ENCODE results near the gene DEGS1. TPM values are rescaled to one million over a fixed set of nuclear protein-coding genes. Genes with fewer than 3 reads are reported as not detected.

Gene DEGS1
- total and polyA plus RNA-seq, 2 experiments from 2014 or later = 45.7 to 67.9 TPM

- no peak for TF ChIP-seq ZNF462 (CRISPR knock-in tag; IDR thresholded peaks at IDR 0.05)
These were observed 20.4 kb downstream of the DEGS1 start (continued) for GRCh38 chr1:224203243-224204016.

GRCh38 chr1:224205438-224205840 lies 22.4 kb downstream of the DEGS1 start:
- Histone ChIP-seq H3K27me3 (ENCODE audit: insufficient read depth) (no peaks in the 10 kb centered on the region), H3K4me3 (no peak overlapping the region), H3K4me1 (ENCODE audit: insufficient read depth) (peaks cover 19% of the 10 kb centered on the region), H3K79me2 (replicated peaks; ENCODE audit: insufficient read depth) (no peaks in the 10 kb centered on the region), H3K27ac (ENCODE audit: low read depth) (no peak overlapping the region), H4K20me1 (replicated peaks; ENCODE audit: insufficient read depth) (no peaks in the 10 kb centered on the region), H2AFZ (no peak overlapping the region), H3F3A (replicated peaks; ENCODE audit: low read depth) (no peaks in the 10 kb centered on the region), H3K9me2 (ENCODE audit: insufficient read depth) (no peaks in the 10 kb centered on the region), H3K4me2 (no peak overlapping the region), H3K36me3 (ENCODE audit: insufficient read depth) (no peaks in the 10 kb centered on the region)
- ATAC-seq = no peak
- Mint-ChIP-seq H3K4me1 (peaks cover 26% of the 10 kb centered on the region), H3K4me3 (no peak overlapping the region), H3K9me3 (no peaks in the 10 kb centered on the region), H3K27me3 (ENCODE audit: insufficient read depth, low read depth, poor library complexity) (peaks cover 11% of the 10 kb centered on the region), H3K27ac (no peak overlapping the region), H3K36me3 (ENCODE audit: low read depth) (no peaks in the 10 kb centered on the region; the same call in 2 of the 3 replicates)
- no peak for DNase-seq (ENCODE audit: low spot score)
- TF ChIP-seq JUNB (IDR thresholded peaks at IDR 0.05; ENCODE audit: unreplicated experiment) = no peak
- TF ChIP-seq STAT1 (IDR thresholded peaks at IDR 0.05; ENCODE audit: unreplicated experiment) = no peak
- TF ChIP-seq POLR2AphosphoS5 (IDR thresholded peaks at IDR 0.05; ENCODE audit: low read depth) = no peak
- TF ChIP-seq ZNF331 (CRISPR knock-in tag; IDR thresholded peaks at IDR 0.05; ENCODE audit: low read depth) = no peak
- TF ChIP-seq REST (IDR thresholded peaks at IDR 0.05; ENCODE audit: unreplicated experiment) = no peak

All from GM23338 (cell line).